HG03066 (cell line): Measurements from ENCODE around the gene TGFBR3L.
"Not testable (repeated sequence)": the region's sequence is repeated elsewhere in the genome, so short reads cannot be mapped to it uniquely, and the experiment has no call there.

ENCODE experiments used
- ATAC-seq: cut with Tn5 transposase; IDR thresholded peaks from one replicate; pipeline ENCODE4 v1.9.1; 2021; ENCODE audit warnings: low read depth; ENCODE audit not compliant: unreplicated experiment

TGFBR3L gene

GRCh38 chr19:7947939-7948338 lies 33.3 kb downstream of the TGFBR3L start:
- no peak for ATAC-seq

- ATAC-seq, result no peak
These were observed 38.4 kb downstream of the TGFBR3L start for GRCh38 chr19:7953060-7953459.

GRCh38 chr19:7953576-7953975 lies 38.9 kb downstream of the TGFBR3L start:
- ATAC-seq, result no peak

GRCh38 chr19:7955696-7956095 lies 41.1 kb downstream of the TGFBR3L start:
- no peak for ATAC-seq

- ATAC-seq, result no peak
These were observed 44.6 kb downstream of the TGFBR3L start for GRCh38 chr19:7959211-7959610.

- not testable (repeated sequence) for ATAC-seq
These were observed 46.5 kb downstream of the TGFBR3L start for GRCh38 chr19:7961082-7961481.

- no peak for ATAC-seq
These were observed 47.4 kb downstream of the TGFBR3L start for GRCh38 chr19:7961920-7962626.

GRCh38 chr19:7962644-7963268 lies 48.1 kb downstream of the TGFBR3L start:
- ATAC-seq, result no peak

- no peak for ATAC-seq
These were observed 48.9 kb downstream of the TGFBR3L start for GRCh38 chr19:7963566-7963965.

GRCh38 chr19:7965259-7965841 lies 50.7 kb downstream of the TGFBR3L start:
- ATAC-seq, result no peak

- ATAC-seq, result no peak
These were observed 51.5 kb downstream of the TGFBR3L start for GRCh38 chr19:7965921-7966665.

GRCh38 chr19:7968008-7968795 lies 53.6 kb downstream of the TGFBR3L start:
- no peak for ATAC-seq
